ENCODE results near the gene CADPS2. TPM values are rescaled to one million over a fixed set of nuclear protein-coding genes. Genes with fewer than 3 reads are reported as not detected.
"Not testable (repeated sequence)": the region's sequence is repeated elsewhere in the genome, so short reads cannot be mapped to it uniquely, and the experiment has no call there.

The CADPS2 gene
- total RNA-seq, 2 donors from 2014 or later: 16.4 to 32.5 TPM

DNA sequence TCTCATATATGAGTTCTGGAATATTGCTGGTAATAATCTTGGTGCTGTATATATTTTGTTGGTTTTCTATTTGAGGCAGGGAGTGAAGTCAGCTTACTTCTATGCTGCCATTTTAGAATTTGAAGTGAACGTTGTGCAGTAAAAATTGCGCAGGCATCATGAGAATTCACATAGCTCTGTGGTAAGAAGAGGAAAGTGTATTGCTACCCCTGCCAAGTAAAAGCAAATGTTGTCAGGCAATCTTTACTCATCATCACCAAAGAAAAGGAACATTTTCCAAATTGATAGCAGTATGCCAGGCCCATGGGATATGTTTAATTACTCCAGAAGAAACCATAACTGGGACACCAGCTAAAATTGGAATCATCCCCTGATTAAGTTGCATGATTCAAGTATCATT is 595.1 kb downstream of the CADPS2 start:
- H3K4me1 ChIP-seq (ENCODE audit: control insufficient read depth in 1 of 2, low read depth in 2 of 2): no peaks in the 10 kb centered on the region
- no peak for TF ChIP-seq CTCF (IDR thresholded peaks at IDR 0.05)
- H3K27me3 ChIP-seq (replicated peaks; ENCODE audit: insufficient read depth): no peaks in the 10 kb centered on the region
- no peak overlapping the region for H3K27ac ChIP-seq
- H3K36me3 ChIP-seq: no peaks in the 10 kb centered on the region
- H3K4me3 ChIP-seq: no peak overlapping the region
- DNase-seq (ENCODE audit: low spot score) (no peak), ATAC-seq (ENCODE audit: insufficient number of reproducible peaks, low FRiP score, low read depth) (no peak)
- peaks cover 11% of the 10 kb centered on the region for H3K9me3 ChIP-seq

GRCh38 chr7:122290476-122290875 is 595.8 kb downstream of the CADPS2 start:
- no peaks in the 10 kb centered on the region for H3K4me1 ChIP-seq (ENCODE audit: control insufficient read depth in 1 of 2, low read depth in 2 of 2)
- ATAC-seq (ENCODE audit: insufficient number of reproducible peaks, low FRiP score, low read depth): no peak
- H3K27me3 ChIP-seq (replicated peaks; ENCODE audit: insufficient read depth): no peaks in the 10 kb centered on the region
- no peak for TF ChIP-seq CTCF (IDR thresholded peaks at IDR 0.05)
- H3K4me3 ChIP-seq: no peak overlapping the region
- H3K9me3 ChIP-seq: peaks cover 11% of the 10 kb centered on the region
- H3K27ac ChIP-seq: no peak overlapping the region
- H3K36me3 ChIP-seq: no peaks in the 10 kb centered on the region
- DNase-seq (ENCODE audit: low spot score): no peak

DNA sequence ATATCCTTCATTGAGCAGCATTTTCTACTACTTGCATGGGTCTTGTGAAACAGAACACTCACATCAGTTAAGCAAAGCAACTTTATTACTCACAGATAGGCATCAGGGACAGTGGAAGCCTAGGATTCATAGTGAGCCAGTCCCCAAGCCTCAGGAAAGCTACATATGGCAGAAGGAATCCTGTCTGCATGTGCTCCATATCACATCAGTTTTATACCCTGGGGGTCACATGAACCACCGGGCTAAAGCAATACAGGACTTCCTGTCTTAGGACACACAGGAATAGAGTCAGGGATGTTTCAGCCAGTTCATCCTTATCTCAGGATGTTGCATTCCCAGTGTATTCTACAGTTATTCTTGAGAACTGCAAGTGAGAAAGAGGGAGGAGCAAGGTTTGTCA is 596.8 kb downstream of the CADPS2 start:
- no peak for DNase-seq (ENCODE audit: low spot score)
- H3K27me3 ChIP-seq (replicated peaks; ENCODE audit: insufficient read depth): no peaks in the 10 kb centered on the region

DNA sequence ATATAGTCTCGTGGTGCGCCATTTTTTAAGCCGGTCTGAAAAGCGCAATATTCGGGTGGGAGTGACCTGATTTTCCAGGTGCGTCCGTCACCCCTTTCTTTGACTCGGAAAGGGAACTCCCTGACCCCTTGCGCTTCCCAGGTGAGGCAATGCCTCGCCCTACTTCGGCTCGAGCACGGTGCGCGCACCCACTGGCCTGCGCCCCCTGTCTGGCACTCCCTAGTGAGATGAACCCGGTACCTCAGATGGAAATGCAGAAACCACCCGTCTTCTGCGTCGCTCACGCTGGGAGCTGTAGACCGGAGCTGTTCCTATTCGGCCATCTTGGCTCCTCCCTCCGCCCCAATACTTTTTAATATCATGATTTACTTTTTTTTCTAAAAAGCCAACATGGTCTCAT is 601.7 kb downstream of the CADPS2 start:
- H3K4me3 ChIP-seq; ATAC-seq (ENCODE audit: insufficient number of reproducible peaks, low FRiP score, low read depth); H3K36me3 ChIP-seq; H3K4me1 ChIP-seq (ENCODE audit: control insufficient read depth in 1 of 2, low read depth in 2 of 2); H3K9me3 ChIP-seq; DNase-seq (ENCODE audit: low spot score); H3K27ac ChIP-seq; H3K27me3 ChIP-seq (replicated peaks; ENCODE audit: insufficient read depth): not testable (repeated sequence)

More for the DNA sequence above, 596.8 kb downstream of the CADPS2 start:
- no peak for TF ChIP-seq CTCF (IDR thresholded peaks at IDR 0.05)
- H3K4me3 ChIP-seq: no peak overlapping the region
- H3K9me3 ChIP-seq: peaks cover 11% of the 10 kb centered on the region
- no peaks in the 10 kb centered on the region for H3K4me1 ChIP-seq (ENCODE audit: control insufficient read depth in 1 of 2, low read depth in 2 of 2)
- H3K27ac ChIP-seq: no peak overlapping the region
- no peaks in the 10 kb centered on the region for H3K36me3 ChIP-seq
- no peak for ATAC-seq (ENCODE audit: insufficient number of reproducible peaks, low FRiP score, low read depth)

DNA sequence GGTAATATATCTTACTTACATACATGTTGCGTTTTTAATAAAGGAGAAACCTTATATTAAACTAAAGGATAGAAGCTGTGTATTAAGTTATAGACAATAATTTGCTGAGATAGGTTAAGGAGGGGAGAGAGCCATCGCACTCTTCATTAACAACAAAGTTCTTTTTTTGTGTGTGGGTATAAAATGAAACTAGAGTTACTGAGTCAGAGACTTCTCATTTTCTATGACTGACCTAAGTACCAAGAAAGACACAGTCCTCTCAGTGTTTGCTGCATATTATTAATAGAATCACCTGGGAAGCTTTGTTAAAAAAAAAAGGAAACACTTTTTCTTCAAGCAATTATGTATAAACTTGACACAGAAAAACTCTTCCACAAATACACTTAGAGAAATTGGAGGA is 613.1 kb downstream of the CADPS2 start:
- H3K4me3 ChIP-seq: no peak overlapping the region
- no peak for TF ChIP-seq CTCF (IDR thresholded peaks at IDR 0.05)
- H3K36me3 ChIP-seq: no peaks in the 10 kb centered on the region
- H3K27me3 ChIP-seq (replicated peaks; ENCODE audit: insufficient read depth): no peaks in the 10 kb centered on the region
- ATAC-seq (ENCODE audit: insufficient number of reproducible peaks, low FRiP score, low read depth) (no peak), DNase-seq (ENCODE audit: low spot score) (no peak)
- H3K27ac ChIP-seq: no peak overlapping the region
- no peaks in the 10 kb centered on the region for H3K4me1 ChIP-seq (ENCODE audit: control insufficient read depth in 1 of 2, low read depth in 2 of 2)
- H3K9me3 ChIP-seq: no peaks in the 10 kb centered on the region

DNA sequence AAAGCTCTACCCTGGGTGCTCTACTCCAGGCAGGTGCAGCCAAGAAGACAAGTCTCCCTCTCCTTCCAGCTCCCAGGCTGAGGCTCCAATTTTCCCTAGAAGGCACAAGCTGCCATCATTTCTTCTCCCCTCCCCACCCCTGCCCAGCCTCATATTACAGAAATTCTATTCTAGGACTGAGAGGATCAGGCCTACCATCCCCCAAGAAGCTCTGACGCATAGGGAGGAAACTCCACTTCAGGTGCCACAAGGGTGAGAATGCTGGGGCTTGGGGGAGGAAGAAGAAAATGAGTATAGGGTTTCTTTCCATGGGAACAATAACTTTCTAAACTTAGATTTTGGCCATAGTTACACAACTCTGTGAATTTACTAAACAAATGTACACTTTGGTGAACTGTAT is 617.0 kb downstream of the CADPS2 start:
- no peaks in the 10 kb centered on the region for H3K36me3 ChIP-seq
- H3K4me3 ChIP-seq: no peak overlapping the region
- H3K27ac ChIP-seq: no peak overlapping the region
- no peak for ATAC-seq (ENCODE audit: insufficient number of reproducible peaks, low FRiP score, low read depth)
- H3K9me3 ChIP-seq: no peaks in the 10 kb centered on the region
- H3K4me1 ChIP-seq (ENCODE audit: control insufficient read depth in 1 of 2, low read depth in 2 of 2): no peaks in the 10 kb centered on the region
- no peak for DNase-seq (ENCODE audit: low spot score)
- H3K27me3 ChIP-seq (replicated peaks; ENCODE audit: insufficient read depth): no peaks in the 10 kb centered on the region
- TF ChIP-seq CTCF (IDR thresholded peaks at IDR 0.05): no peak
